BLaER1 (cell line): ENCODE data around the gene HCFC1.

Experiments used
- H3K27ac ChIP-seq: shearing (Covaris generic); formaldehyde crosslinking; 2 replicates; pipeline ENCODE4 v1.8.1; 2022
- H3K27me3 ChIP-seq: shearing (Covaris generic); formaldehyde crosslinking; 2 replicates; pipeline ENCODE4 v1.8.1; 2022
- H3K36me3 ChIP-seq: shearing (Covaris generic); formaldehyde crosslinking; 2 replicates; pipeline ENCODE4 v1.8.1; 2022
- H3K4me1 ChIP-seq: shearing (Covaris generic); formaldehyde crosslinking; 2 replicates; pipeline ENCODE4 v1.8.1; 2022
- H3K4me2 ChIP-seq: shearing (Covaris generic); formaldehyde crosslinking; 2 replicates; pipeline ENCODE4 v1.8.1; 2022
- H3K4me3 ChIP-seq: shearing (Covaris generic); formaldehyde crosslinking; 2 replicates; pipeline ENCODE4 v1.8.1; 2022
- H3K9ac ChIP-seq: shearing (Covaris generic); formaldehyde crosslinking; 2 replicates; pipeline ENCODE4 v1.8.1; 2022
- H3K9me3 ChIP-seq: shearing (Covaris generic); formaldehyde crosslinking; 2 replicates; pipeline ENCODE4 v1.8.1; 2022
- H4K20me1 ChIP-seq: shearing (Covaris generic); formaldehyde crosslinking; 2 replicates; pipeline ENCODE4 v1.8.1; 2022
- Cebpa-rat ChIP-seq: shearing (Covaris generic); IDR thresholded peaks from 2 replicates; pipeline ENCODE4 v1.8.1; 2022

Gene HCFC1

GRCh38 chrX:153934762-153935325, 36.8 kb downstream of the HCFC1 start, which contains the start of gene NAA10:
Gene NAA10, minus strand, starts transcription at chrX:153935037. Its CDS starts 133 bp downstream, at chrX:153934904.
- TF ChIP-seq Cebpa-rat, result no peak
- Histone ChIP-seq H3K27me3 (peaks cover 86% of the 10 kb centered on the region), H3K4me1 (peaks cover 47% of the 10 kb centered on the region), H3K9me3 (no peaks in the 10 kb centered on the region), H3K27ac (peak within 1 kb of the TSS; percentile 90), H3K9ac (peak within 1 kb of the TSS; percentile 91), H3K4me3 (peak within 1 kb of the TSS; percentile 77), H3K4me2 (peak within 1 kb of the TSS; percentile 83), H3K36me3 (peaks cover 34% of the 10 kb centered on the region), H4K20me1 (peaks cover 89% of the 10 kb centered on the region)

GRCh38 chrX:153934148-153934761, 37.4 kb downstream of the HCFC1 start:
- TF ChIP-seq Cebpa-rat, result no peak
- Histone ChIP-seq H3K9ac (peak overlapping the region; percentile 91), H3K4me2 (peak overlapping the region; percentile 81), H3K4me3 (peak overlapping the region; percentile 77), H3K27ac (peak overlapping the region; percentile 90), H3K4me1 (peaks cover 47% of the 10 kb centered on the region), H3K36me3 (peaks cover 40% of the 10 kb centered on the region), H4K20me1 (peaks cover 89% of the 10 kb centered on the region), H3K9me3 (no peaks in the 10 kb centered on the region), H3K27me3 (peaks cover 80% of the 10 kb centered on the region)

- TF ChIP-seq Cebpa-rat, result no peak
- Histone ChIP-seq H4K20me1 (peaks cover 89% of the 10 kb centered on the region), H3K36me3 (peaks cover 41% of the 10 kb centered on the region), H3K4me3 (peak overlapping the region; percentile 77), H3K27ac (peak overlapping the region; percentile 90), H3K9ac (peak overlapping the region; percentile 91), H3K9me3 (no peaks in the 10 kb centered on the region), H3K27me3 (peaks cover 77% of the 10 kb centered on the region), H3K4me2 (peak overlapping the region; percentile 81), H3K4me1 (peaks cover 51% of the 10 kb centered on the region)
These were observed 37.9 kb downstream of the HCFC1 start for GRCh38 chrX:153933748-153934147.

GRCh38 chrX:153932220-153932915, 39.2 kb downstream of the HCFC1 start:
- Histone ChIP-seq H3K4me2 (no peak overlapping the region), H3K4me3 (no peak overlapping the region), H3K27me3 (peaks cover 64% of the 10 kb centered on the region), H3K9me3 (no peaks in the 10 kb centered on the region), H3K27ac (no peak overlapping the region), H3K4me1 (peaks cover 60% of the 10 kb centered on the region), H4K20me1 (peaks cover 87% of the 10 kb centered on the region), H3K36me3 (peaks cover 41% of the 10 kb centered on the region), H3K9ac (no peak overlapping the region)
- no peak for TF ChIP-seq Cebpa-rat

GRCh38 chrX:153931748-153932147, 39.9 kb downstream of the HCFC1 start:
- Histone ChIP-seq H3K36me3 (peaks cover 41% of the 10 kb centered on the region), H3K4me1 (peaks cover 65% of the 10 kb centered on the region), H3K9me3 (no peaks in the 10 kb centered on the region), H3K27me3 (peaks cover 59% of the 10 kb centered on the region), H3K27ac (no peak overlapping the region), H3K4me2 (no peak overlapping the region), H3K9ac (no peak overlapping the region), H4K20me1 (peaks cover 89% of the 10 kb centered on the region), H3K4me3 (no peak overlapping the region)
- no peak for TF ChIP-seq Cebpa-rat

- Histone ChIP-seq H3K36me3 (peaks cover 41% of the 10 kb centered on the region), H3K27me3 (peaks cover 55% of the 10 kb centered on the region), H3K4me1 (peaks cover 68% of the 10 kb centered on the region), H3K9me3 (no peaks in the 10 kb centered on the region), H3K4me3 (no peak overlapping the region), H3K9ac (no peak overlapping the region), H3K27ac (peak overlapping the region; percentile 72; the same call in 1 of the 2 replicates), H4K20me1 (peaks cover 91% of the 10 kb centered on the region), H3K4me2 (no peak overlapping the region)
- TF ChIP-seq Cebpa-rat, result no peak
These were observed 40.5 kb downstream of the HCFC1 start for GRCh38 chrX:153931151-153931550.

GRCh38 chrX:153930011-153930910, 41.4 kb downstream of the HCFC1 start:
- Histone ChIP-seq H3K27ac (peak overlapping the region; percentile 72), H4K20me1 (peaks cover 93% of the 10 kb centered on the region), H3K9ac (peak overlapping the region; percentile 65; the same call in 1 of the 2 replicates), H3K36me3 (peaks cover 41% of the 10 kb centered on the region), H3K4me1 (peaks cover 68% of the 10 kb centered on the region), H3K4me3 (no peak overlapping the region), H3K9me3 (no peaks in the 10 kb centered on the region), H3K4me2 (peak overlapping the region; percentile 99), H3K27me3 (peaks cover 54% of the 10 kb centered on the region)
- TF ChIP-seq Cebpa-rat, result no peak

GRCh38 chrX:153929576-153929975, 42.0 kb downstream of the HCFC1 start:
- Histone ChIP-seq H3K27me3 (peaks cover 61% of the 10 kb centered on the region), H3K4me1 (peaks cover 75% of the 10 kb centered on the region), H4K20me1 (peaks cover 98% of the 10 kb centered on the region), H3K36me3 (peaks cover 41% of the 10 kb centered on the region), H3K27ac (peak overlapping the region; percentile 72), H3K9ac (peak overlapping the region; percentile 65; the same call in 1 of the 2 replicates), H3K9me3 (no peaks in the 10 kb centered on the region), H3K4me3 (peak overlapping the region; percentile 70; the same call in 1 of the 2 replicates), H3K4me2 (peak overlapping the region; percentile 99)
- TF ChIP-seq Cebpa-rat, result no peak

GRCh38 chrX:153928846-153929245, 42.8 kb downstream of the HCFC1 start:
- H3K4me1 ChIP-seq, result peaks cover 79% of the 10 kb centered on the region
- H3K4me2 ChIP-seq, result peak overlapping the region; percentile 99
- TF ChIP-seq Cebpa-rat, result no peak
- H3K27ac ChIP-seq, result peak overlapping the region; percentile 72
- H3K27me3 ChIP-seq, result peaks cover 61% of the 10 kb centered on the region
- H3K4me3 ChIP-seq, result peak overlapping the region; percentile 70
- peak overlapping the region; percentile 65 for H3K9ac ChIP-seq
- H3K36me3 ChIP-seq, result peaks cover 41% of the 10 kb centered on the region
- peaks cover 98% of the 10 kb centered on the region for H4K20me1 ChIP-seq
- no peaks in the 10 kb centered on the region for H3K9me3 ChIP-seq
